HUES64 (cell line): ENCODE measurements around the gene PMP22.

Experiments
- H3K27ac ChIP-seq: 2 replicates; pipeline ENCODE4 v1.7.0; 2013; ENCODE audit warnings: low read depth, low read length, inconsistent platforms
- H3K27me3 ChIP-seq: 2 replicates; pipeline ENCODE4 v1.6.1; 2013; ENCODE audit warnings: mild to moderate bottlenecking, low read length; ENCODE audit not compliant: insufficient read depth
- H3K36me3 ChIP-seq: 2 replicates; pipeline ENCODE4 v1.6.1; 2013; ENCODE audit warnings: mild to moderate bottlenecking, low read length; ENCODE audit not compliant: insufficient read depth
- H3K4me1 ChIP-seq: 2 replicates; pipeline ENCODE4 v1.6.1; 2013; ENCODE audit warnings: mild to moderate bottlenecking, low read length, moderate library complexity; ENCODE audit not compliant: insufficient read depth
- H3K4me3 ChIP-seq: 2 replicates; pipeline ENCODE4 v1.5.1; 2013; ENCODE audit warnings: mild to moderate bottlenecking, low read length, moderate library complexity
- H3K9ac ChIP-seq: 2 replicates; pipeline ENCODE4 v1.6.1; 2013; ENCODE audit warnings: mild to moderate bottlenecking, low read depth, low read length
- H3K9me3 ChIP-seq: 2 replicates; pipeline ENCODE4 v1.6.1; 2013; ENCODE audit warnings: low read depth, low read length; ENCODE audit not compliant: insufficient read depth
- WGBS: fragments of 150-250, 120-280 bp; methylation state at CpG from one replicate; pipeline ENCODE4 v1.1.7; 2013; ENCODE audit warnings: missing lambda C conversion rate; 5-methylcytosine and 5-hydroxymethylcytosine counted together

Gene PMP22

DNA sequence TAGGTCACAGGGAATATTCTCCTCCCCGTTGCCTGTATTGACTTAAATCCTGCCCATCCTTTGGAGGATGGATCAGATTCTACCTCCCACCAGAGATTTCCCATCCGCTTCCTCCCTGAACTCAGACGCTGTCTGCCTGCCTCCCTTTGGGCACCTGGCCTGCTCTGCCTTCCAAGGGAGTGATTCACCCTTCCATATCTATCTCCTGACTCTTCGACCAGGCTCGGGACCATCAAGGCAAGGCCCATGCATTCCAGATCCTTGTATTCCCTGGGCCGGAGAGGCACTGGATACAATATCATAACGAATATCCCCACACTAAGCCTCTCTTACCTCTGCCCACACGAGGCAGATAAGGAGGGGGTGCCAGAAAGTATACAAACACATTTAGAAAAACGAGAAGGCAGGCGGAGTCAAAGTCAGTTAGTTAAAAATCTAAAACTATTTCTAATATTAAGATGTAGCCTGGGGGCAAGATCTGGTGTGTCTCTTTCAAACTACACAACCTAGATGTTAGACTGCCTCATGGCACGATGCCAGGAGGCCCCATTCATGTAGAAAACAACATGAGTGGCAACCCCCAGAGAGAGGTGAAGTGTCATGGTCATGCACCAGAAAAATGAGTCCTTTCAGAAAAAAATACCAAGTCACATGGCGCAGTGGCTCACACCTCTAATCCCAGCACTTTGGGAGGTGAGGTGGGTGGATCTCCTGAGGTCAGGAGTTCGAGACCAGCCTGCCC is 9.2 kb downstream of the PMP22 start:
- Histone ChIP-seq H3K4me1 (peaks cover 5% of the 10 kb centered on the region; the same call in 1 of the 2 replicates), H3K27me3 (peaks cover 40% of the 10 kb centered on the region), H3K27ac (no peak overlapping the region), H3K4me3 (no peak overlapping the region), H3K9ac (no peak overlapping the region), H3K36me3 (no peaks in the 10 kb centered on the region), H3K9me3 (no peaks in the 10 kb centered on the region)
- 95% methylated on average over 8 of the region's 13 CpGs for WGBS

DNA sequence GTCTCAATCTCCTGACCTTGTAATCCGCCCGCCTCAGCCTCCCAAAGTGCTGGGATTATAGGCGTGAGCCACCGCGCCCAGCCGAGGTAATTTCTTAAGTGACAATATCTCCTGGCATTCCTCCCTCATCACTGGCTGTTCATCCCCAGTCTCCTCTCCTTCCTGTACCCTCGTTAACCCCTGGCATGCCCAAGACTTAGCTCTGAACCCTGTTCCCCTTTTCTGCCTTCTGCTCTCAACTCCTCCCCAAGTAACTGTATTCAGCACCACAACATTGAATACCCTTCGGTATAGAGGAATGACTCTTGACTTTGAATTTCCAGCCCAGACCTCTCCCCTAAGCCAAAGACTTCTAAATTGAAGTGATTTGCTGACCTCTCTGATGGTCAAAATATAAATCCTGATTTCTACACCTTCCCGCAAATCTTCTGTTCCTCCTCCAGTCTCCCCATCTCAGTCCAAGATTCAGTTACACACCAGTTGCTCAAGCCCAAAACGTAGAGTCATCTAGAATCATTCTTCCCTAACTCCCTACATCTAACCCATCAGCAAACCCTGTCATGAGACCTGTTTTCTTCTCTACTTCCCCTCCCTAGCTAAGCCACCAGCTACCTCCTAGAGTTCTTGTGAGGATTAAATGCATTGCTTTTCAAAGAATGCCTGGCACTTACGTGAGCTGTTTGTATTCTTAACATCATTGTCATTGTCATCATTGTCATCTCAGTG is 14.8 kb downstream of the PMP22 start:
- Histone ChIP-seq H3K4me3 (no peak overlapping the region), H3K9me3 (no peaks in the 10 kb centered on the region), H3K27me3 (no peaks in the 10 kb centered on the region), H3K4me1 (peaks cover 5% of the 10 kb centered on the region), H3K36me3 (no peaks in the 10 kb centered on the region), H3K9ac (no peak overlapping the region), H3K27ac (no peak overlapping the region)
- WGBS = 93% methylated on average over 11 of the region's 11 CpGs

DNA sequence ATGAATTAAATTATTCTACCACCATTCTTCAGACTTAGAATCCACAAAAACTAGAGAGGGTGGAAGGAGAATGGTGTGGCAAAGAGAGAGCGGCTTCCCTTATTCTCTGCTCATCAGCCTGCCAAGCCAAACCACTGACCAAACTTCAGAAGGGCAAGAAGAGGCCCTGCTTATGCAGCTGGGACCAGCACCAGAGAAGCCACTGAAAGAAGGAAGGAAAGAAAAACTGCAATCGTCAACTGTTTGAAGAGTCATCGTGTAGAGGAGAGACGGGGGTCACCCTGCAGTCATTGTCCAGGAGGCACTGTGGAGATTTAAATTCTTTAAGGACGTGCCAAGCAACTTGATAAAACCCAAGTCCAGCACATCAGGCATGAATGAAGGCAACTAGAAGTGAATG is 15.6 kb downstream of the PMP22 start:
- Histone ChIP-seq H3K9ac (no peak overlapping the region), H3K4me1 (peaks cover 5% of the 10 kb centered on the region), H3K4me3 (no peak overlapping the region), H3K9me3 (no peaks in the 10 kb centered on the region), H3K36me3 (no peaks in the 10 kb centered on the region), H3K27ac (no peak overlapping the region), H3K27me3 (no peaks in the 10 kb centered on the region)
- WGBS = 82% methylated on average over 4 of the region's 5 CpGs

DNA sequence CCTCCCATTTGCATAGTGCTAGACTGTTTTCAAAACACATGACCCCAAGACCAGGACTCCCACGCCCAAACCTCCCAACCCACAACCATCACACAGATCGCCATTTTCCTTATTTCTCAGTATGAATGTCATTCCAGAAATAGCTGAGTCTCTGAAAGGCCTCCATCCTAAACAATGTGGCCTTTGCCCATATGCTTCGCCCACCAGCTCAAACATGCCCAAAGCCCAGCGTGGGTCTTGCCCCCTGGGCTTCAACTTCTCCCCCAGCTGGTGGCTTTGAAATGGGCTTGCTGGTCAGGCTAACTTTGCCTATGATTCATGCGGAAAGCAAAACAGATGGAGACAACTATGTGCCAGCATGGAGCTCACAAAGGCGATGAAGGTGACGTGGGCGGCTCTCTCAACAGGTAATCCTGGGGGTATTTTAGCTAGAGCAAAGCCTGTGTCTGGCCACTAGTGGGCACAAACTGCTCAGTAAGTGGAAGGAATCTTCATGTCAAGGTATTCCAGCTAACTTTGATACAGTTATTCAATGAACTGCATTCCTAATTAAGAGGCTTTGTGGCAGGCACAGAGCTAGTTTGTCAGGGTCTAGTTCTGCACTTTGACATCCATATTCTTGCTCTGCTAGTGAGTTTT is 17.1 kb downstream of the PMP22 start:
- no peak overlapping the region for H3K9ac ChIP-seq
- no peaks in the 10 kb centered on the region for H3K36me3 ChIP-seq
- H3K9me3 ChIP-seq = no peaks in the 10 kb centered on the region
- WGBS = 88% methylated on average over 8 of the region's 8 CpGs
- H3K4me1 ChIP-seq = peaks cover 3% of the 10 kb centered on the region
- H3K27me3 ChIP-seq = no peaks in the 10 kb centered on the region
- H3K27ac ChIP-seq = no peak overlapping the region
- H3K4me3 ChIP-seq = no peak overlapping the region

DNA sequence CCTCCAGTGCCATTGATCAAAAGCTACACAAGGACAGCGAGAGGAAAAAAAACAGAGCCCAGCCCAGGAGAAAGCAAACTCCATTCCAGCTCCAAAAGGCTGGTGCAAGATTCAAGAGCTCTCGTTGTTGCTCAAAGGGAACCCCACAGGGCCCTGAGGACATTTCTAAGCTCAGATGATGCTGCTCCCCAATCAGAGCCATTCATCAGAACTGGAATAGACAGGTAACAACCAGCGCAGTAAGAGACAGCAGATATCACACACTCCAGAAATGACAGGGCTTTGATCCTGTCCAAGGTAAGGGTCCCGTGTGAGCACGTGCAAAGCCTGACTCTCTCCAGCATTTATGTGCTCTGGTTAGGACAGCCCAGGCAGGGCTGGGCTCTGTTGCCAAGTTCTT is 20.1 kb downstream of the PMP22 start:
- Histone ChIP-seq H3K36me3 (no peaks in the 10 kb centered on the region), H3K4me1 (no peaks in the 10 kb centered on the region; the same call in 1 of the 2 replicates)
- 89% methylated on average over 5 of the region's 5 CpGs for WGBS

DNA sequence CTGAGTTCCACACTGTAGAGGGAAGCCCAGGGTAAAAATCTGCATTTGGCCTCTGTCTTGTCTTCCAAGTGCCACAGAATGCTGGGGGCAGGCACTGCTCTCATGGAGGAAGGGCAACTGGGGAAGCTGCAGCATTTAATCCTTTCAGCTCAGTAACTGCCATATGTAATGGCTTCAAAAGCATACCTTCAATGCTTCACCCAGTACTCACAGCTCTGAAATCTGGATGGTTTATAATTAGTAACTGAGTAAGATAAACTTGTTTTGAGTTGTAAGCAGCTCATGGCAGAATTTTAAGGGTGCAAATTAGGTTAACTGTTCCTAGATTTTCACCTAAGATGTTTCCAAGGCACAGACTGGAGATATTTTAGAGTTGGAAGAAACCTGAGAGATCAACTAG is 24.5 kb downstream of the PMP22 start:
- no peak overlapping the region for H3K4me3 ChIP-seq
- H3K27ac ChIP-seq = no peak overlapping the region
- no peak overlapping the region for H3K9ac ChIP-seq
- no peaks in the 10 kb centered on the region for H3K4me1 ChIP-seq
- no peaks in the 10 kb centered on the region for H3K27me3 ChIP-seq
- no peaks in the 10 kb centered on the region for H3K36me3 ChIP-seq
- H3K9me3 ChIP-seq = no peaks in the 10 kb centered on the region

More for the DNA sequence above, 20.1 kb downstream of the PMP22 start:
- Histone ChIP-seq H3K27me3 (no peaks in the 10 kb centered on the region), H3K4me3 (no peak overlapping the region), H3K27ac (no peak overlapping the region), H3K9me3 (no peaks in the 10 kb centered on the region), H3K9ac (no peak overlapping the region)

DNA sequence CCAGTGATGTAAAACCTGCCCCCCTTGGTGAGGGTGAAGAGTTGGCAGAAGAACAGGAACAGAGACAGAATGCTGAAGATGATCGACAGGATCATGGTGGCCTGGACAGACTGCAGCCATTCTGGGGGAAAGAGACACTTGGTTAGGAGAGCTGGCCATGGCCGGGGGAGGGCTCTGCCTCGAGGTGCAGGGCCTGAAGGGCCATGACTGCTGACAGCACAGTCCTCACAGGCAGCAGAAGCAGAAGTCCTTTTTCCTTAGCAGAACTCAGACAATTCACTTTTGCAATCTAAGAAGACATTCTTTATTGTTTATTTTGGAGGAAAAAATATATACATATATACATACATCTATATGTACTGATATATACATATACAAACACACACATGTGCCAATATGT is 25.6 kb downstream of the PMP22 start:
- no peak overlapping the region for H3K4me3 ChIP-seq
- no peaks in the 10 kb centered on the region for H3K27me3 ChIP-seq
- H3K9me3 ChIP-seq = no peaks in the 10 kb centered on the region
- no peaks in the 10 kb centered on the region for H3K4me1 ChIP-seq
- H3K9ac ChIP-seq = no peak overlapping the region
- 90% methylated on average over 3 of the region's 3 CpGs for WGBS
- no peak overlapping the region for H3K27ac ChIP-seq
- no peaks in the 10 kb centered on the region for H3K36me3 ChIP-seq

DNA sequence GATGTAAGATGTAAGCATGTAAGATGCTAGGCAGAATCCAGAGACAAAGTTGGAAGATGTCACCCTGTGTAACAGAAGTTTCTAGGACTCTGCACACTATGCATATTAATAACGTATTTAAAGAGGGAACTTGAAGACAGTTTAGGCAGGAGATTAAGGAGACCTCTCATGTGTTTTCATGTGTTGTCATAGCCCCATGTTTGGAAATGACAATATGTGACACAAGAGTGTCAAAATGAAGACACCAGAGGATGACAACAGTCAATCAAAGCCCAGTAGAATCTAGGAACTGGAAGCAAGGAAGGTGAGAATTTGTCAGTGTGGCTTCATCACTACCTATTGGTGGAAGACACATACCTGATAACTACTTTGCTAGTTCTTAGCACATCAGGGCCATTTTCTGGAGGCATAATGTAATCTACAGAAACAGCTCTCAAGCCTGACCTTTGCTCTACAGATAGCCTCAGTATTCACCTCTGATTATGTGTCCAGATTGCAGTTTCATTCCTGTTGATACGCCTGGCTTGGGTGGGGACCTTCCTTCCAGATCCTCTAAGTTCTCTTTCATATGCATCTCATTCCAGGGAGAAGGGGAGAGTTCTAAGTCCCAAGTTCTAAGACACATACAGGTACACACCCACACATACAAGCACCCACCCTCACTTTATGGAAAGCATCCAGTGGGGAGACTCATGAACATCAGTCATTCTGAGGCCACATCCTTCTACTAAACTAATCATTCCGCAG is 26.3 kb downstream of the PMP22 start:
- H3K27ac ChIP-seq = no peak overlapping the region
- no peaks in the 10 kb centered on the region for H3K9me3 ChIP-seq
- no peak overlapping the region for H3K4me3 ChIP-seq
- H3K36me3 ChIP-seq = no peaks in the 10 kb centered on the region
- WGBS = 91% methylated on average over 3 of the region's 3 CpGs
- no peaks in the 10 kb centered on the region for H3K4me1 ChIP-seq
- no peaks in the 10 kb centered on the region for H3K27me3 ChIP-seq
- no peak overlapping the region for H3K9ac ChIP-seq

DNA sequence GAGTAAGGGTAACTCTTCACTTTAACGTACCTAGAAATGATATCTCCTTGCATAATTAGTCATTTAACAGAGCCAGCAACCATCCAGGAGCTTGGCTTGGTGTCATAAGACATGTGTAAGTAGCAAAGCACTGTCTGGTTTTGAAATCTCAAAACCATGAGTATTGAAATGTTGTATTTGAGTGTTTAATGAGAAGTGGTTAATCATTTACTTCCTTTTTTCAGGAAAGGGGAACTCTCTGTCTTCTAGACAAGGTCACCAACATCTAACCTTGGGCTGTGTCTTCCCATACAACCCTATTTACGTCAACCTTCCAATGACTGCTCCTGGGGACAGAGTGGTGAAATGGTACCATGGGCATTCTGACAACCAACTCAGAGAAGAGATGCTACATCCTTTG is 27.1 kb downstream of the PMP22 start:
- Histone ChIP-seq H3K4me1 (no peaks in the 10 kb centered on the region), H3K27me3 (no peaks in the 10 kb centered on the region), H3K27ac (no peak overlapping the region), H3K4me3 (no peak overlapping the region), H3K9me3 (no peaks in the 10 kb centered on the region), H3K9ac (no peak overlapping the region), H3K36me3 (no peaks in the 10 kb centered on the region)
- 100% methylated on average over 1 of the region's 2 CpGs for WGBS

DNA sequence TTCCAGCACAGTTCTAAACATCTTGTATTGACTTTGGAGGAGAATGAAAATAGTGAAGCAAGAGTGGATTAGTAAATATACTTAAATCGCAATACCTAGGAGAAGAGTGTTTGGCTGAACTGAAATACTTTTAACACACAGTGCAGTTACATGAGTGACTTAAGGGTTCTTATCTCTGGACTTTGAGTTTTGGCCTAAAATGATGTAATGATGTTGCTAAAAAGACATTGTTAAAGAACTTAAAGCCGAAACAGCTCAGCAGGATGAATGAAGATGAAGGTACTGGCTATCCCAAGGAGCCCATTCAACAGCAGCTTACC is 28.1 kb downstream of the PMP22 start:
- WGBS = 100% methylated on average over 2 of the region's 2 CpGs

More for the DNA sequence above, 28.1 kb downstream of the PMP22 start:
- Histone ChIP-seq H3K4me3 (no peak overlapping the region), H3K4me1 (no peaks in the 10 kb centered on the region), H3K9me3 (no peaks in the 10 kb centered on the region), H3K36me3 (no peaks in the 10 kb centered on the region), H3K27me3 (no peaks in the 10 kb centered on the region), H3K9ac (no peak overlapping the region), H3K27ac (no peak overlapping the region)
